ENCODE results near the gene RNF8. TPM values are rescaled to one million over a fixed set of nuclear protein-coding genes. Genes with fewer than 3 reads are reported as not detected.
"Not testable (repeated sequence)": the region's sequence is repeated elsewhere in the genome, so short reads cannot be mapped to it uniquely, and the experiment has no call there.

The RNF8 gene
- total RNA-seq, 1 donor from 2014 or later, result 28.0 TPM

- no peak for DNase-seq (ENCODE audit: low read depth, low spot score)
Measured at GRCh38 chr6:37399131-37399530, 45.3 kb downstream of the RNF8 start.

GRCh38 chr6:37399795-37400490 is 46.2 kb downstream of the RNF8 start:
- no peak for DNase-seq (ENCODE audit: low read depth, low spot score)

GRCh38 chr6:37401658-37402057 is 47.9 kb downstream of the RNF8 start:
- DNase-seq (ENCODE audit: low read depth, low spot score), result not testable (repeated sequence)

GRCh38 chr6:37406726-37407341 is 53.1 kb downstream of the RNF8 start:
- DNase-seq (ENCODE audit: low read depth, low spot score), result no peak

GRCh38 chr6:37407948-37408347 is 54.2 kb downstream of the RNF8 start:
- no peak for DNase-seq (ENCODE audit: low read depth, low spot score)

GRCh38 chr6:37409501-37409900 is 55.7 kb downstream of the RNF8 start:
- DNase-seq (ENCODE audit: low read depth, low spot score), result no peak

- no peak for DNase-seq (ENCODE audit: low read depth, low spot score)
Measured at GRCh38 chr6:37417393-37417792, 63.6 kb downstream of the RNF8 start.

GRCh38 chr6:37418722-37419121 is 64.9 kb downstream of the RNF8 start:
- no peak for DNase-seq (ENCODE audit: low read depth, low spot score)

- DNase-seq (ENCODE audit: low read depth, low spot score), result no peak
Measured at GRCh38 chr6:37426058-37426944, 72.5 kb downstream of the RNF8 start.

- DNase-seq (ENCODE audit: low read depth, low spot score), result no peak
Measured at GRCh38 chr6:37426945-37427510, 73.2 kb downstream of the RNF8 start.

- DNase-seq (ENCODE audit: low read depth, low spot score), result no peak
Measured at GRCh38 chr6:37429352-37429750, 75.6 kb downstream of the RNF8 start.

- DNase-seq (ENCODE audit: low read depth, low spot score), result no peak
Measured at GRCh38 chr6:37432590-37432915, 78.8 kb downstream of the RNF8 start.

GRCh38 chr6:37432916-37433656 is 79.3 kb downstream of the RNF8 start, which contains the start of gene CMTR1:
Gene CMTR1, plus strand, starts transcription at chr6:37433221. Its CDS starts 2,409 bp downstream, at chr6:37435630.
- DNase-seq (ENCODE audit: low read depth, low spot score), result peak; percentile 57

GRCh38 chr6:37433657-37434271 is 80.0 kb downstream of the RNF8 start:
- DNase-seq (ENCODE audit: low read depth, low spot score), result no peak

GRCh38 chr6:37435373-37435772 is 81.6 kb downstream of the RNF8 start:
- DNase-seq (ENCODE audit: low read depth, low spot score), result no peak

GRCh38 chr6:37435816-37436215 is 82.0 kb downstream of the RNF8 start:
- DNase-seq (ENCODE audit: low read depth, low spot score), result no peak

- DNase-seq (ENCODE audit: low read depth, low spot score), result no peak
Measured at GRCh38 chr6:37438930-37439329, 85.1 kb downstream of the RNF8 start.

GRCh38 chr6:37441651-37442050 is 87.9 kb downstream of the RNF8 start:
- no peak for DNase-seq (ENCODE audit: low read depth, low spot score)

GRCh38 chr6:37442416-37443215 is 88.8 kb downstream of the RNF8 start:
- no peak for DNase-seq (ENCODE audit: low read depth, low spot score)

- DNase-seq (ENCODE audit: low read depth, low spot score), result not testable (repeated sequence)
Measured at GRCh38 chr6:37443216-37443542, 89.4 kb downstream of the RNF8 start.

Measured in pulmonary artery endothelial cell (primary cell).